Natural killer cell (primary cell): Measurements from ENCODE around the gene DHRS2. TPM values are rescaled to one million over a fixed set of nuclear protein-coding genes. Genes with fewer than 3 reads are reported as not detected.

Experiments used
- ATAC-seq, 3 donors: fragments of 150-1000 bp in 2 of 3; fragments of 200-7000 bp in 1 of 3; cut with Tn5 transposase; 1 replicate in 1 of 3; 2 replicates in 2 of 3; pipeline ENCODE4 v1.10.0; 2021; ENCODE audit warnings: mild to moderate bottlenecking in 2 of 3, moderate library complexity in 2 of 3
- DNase-seq, 2 donors: peaks; one replicate each; pipeline versions ENCODE4 v3.0.0 to v3.0.0-alpha.2; 2013 to 2021; ENCODE audit warnings: mixed read lengths in 1 of 2
- H3K27ac ChIP-seq: one replicate; pipeline ENCODE4 v1.5.1; 2013; ENCODE audit warnings: mild to moderate bottlenecking, low read length
- H3K27me3 ChIP-seq: one replicate; pipeline ENCODE4 v1.6.1; 2013; ENCODE audit warnings: low read length; ENCODE audit not compliant: control insufficient read depth, insufficient read depth
- H3K36me3 ChIP-seq: one replicate; pipeline ENCODE4 v1.6.1; 2013; ENCODE audit warnings: low read length; ENCODE audit not compliant: control insufficient read depth, insufficient read depth
- H3K4me1 ChIP-seq: one replicate; pipeline ENCODE4 v1.6.1; 2013; ENCODE audit warnings: low read length; ENCODE audit not compliant: control insufficient read depth, insufficient read depth
- H3K4me3 ChIP-seq: one replicate; pipeline ENCODE4 v1.5.1; 2013; ENCODE audit warnings: low read length
- H3K9me3 ChIP-seq: one replicate; pipeline ENCODE4 v1.6.1; 2013; ENCODE audit warnings: low read length; ENCODE audit not compliant: control insufficient read depth, insufficient read depth
- H3K27ac Mint-ChIP-seq, 2 donors: one replicate each; pipeline ENCODE4 v1.8.0; 2022; ENCODE audit warnings: mild to moderate bottlenecking in 2 of 2, mixed read lengths in 2 of 2, moderate library complexity in 1 of 2
- H3K27me3 Mint-ChIP-seq, 2 donors: one replicate each; pipeline ENCODE4 v1.8.0; 2022; ENCODE audit warnings: low read depth in 2 of 2, mixed read lengths in 2 of 2
- H3K36me3 Mint-ChIP-seq: one replicate; pipeline ENCODE4 v1.8.0; 2022; ENCODE audit warnings: mixed read lengths
- H3K4me1 Mint-ChIP-seq, 2 donors: one replicate each; pipeline ENCODE4 v1.8.0; 2022; ENCODE audit warnings: mixed read lengths in 2 of 2
- H3K4me3 Mint-ChIP-seq: one replicate; pipeline ENCODE4 v1.8.0; 2022; ENCODE audit warnings: mild to moderate bottlenecking, moderate library complexity, mixed read lengths
- H3K9me3 Mint-ChIP-seq, 2 donors: one replicate each; pipeline ENCODE4 v1.8.0; 2022; ENCODE audit warnings: mixed read lengths in 2 of 2
- CTCF ChIP-seq: fragments of 200-600 bp; IDR thresholded peaks from one replicate; pipeline ENCODE4 v1.8.0; 2022; ENCODE audit warnings: antibody characterized with exemption
- WGBS: methylation state at CpG from one replicate; pipeline ENCODE4 v1.1.7; 2013; ENCODE audit warnings: missing lambda C conversion rate; ENCODE audit not compliant: insufficient coverage; 5-methylcytosine and 5-hydroxymethylcytosine counted together
- intact Hi-C: fragments of 100-400 bp; cut with micrococcal nuclease; formaldehyde crosslinking; loops from one replicate; pipeline ENCODE4 v1.14.2; 2022
- total RNA-seq, 4 donors: library from RNA; stranded (reverse); fragments of 120-200 nt in 1 of 4; gene quantifications; one replicate each; pipeline versions ENCODE4 v1.2.3 to v1.2.4, GENCODE V29; 2013 to 2022

Gene DHRS2
- total RNA-seq, 3 donors from 2014 or later (not counting 1 experiment from before 2014, with no cell fraction given): 0.50 TPM; not detected in 2

- intact Hi-C loops: no loop called here
- no peak overlapping the region for H3K4me3 Mint-ChIP-seq
- Histone ChIP-seq H3K27me3 (no peaks in the 10 kb centered on the region), H3K4me3 (no peak overlapping the region), H3K4me1 (peaks cover 23% of the 10 kb centered on the region), H3K27ac (no peak overlapping the region), H3K9me3 (no peaks in the 10 kb centered on the region), H3K36me3 (no peaks in the 10 kb centered on the region)
- H3K9me3 Mint-ChIP-seq: no peaks in the 10 kb centered on the region
- peaks cover 21 to 22% of the 10 kb centered on the region in 2 donors for H3K4me1 Mint-ChIP-seq
- H3K27me3 Mint-ChIP-seq: peaks cover 3 to 6% of the 10 kb centered on the region in 2 donors
- no peak for ATAC-seq
- no peaks in the 10 kb centered on the region for H3K36me3 Mint-ChIP-seq
- TF ChIP-seq CTCF: no peak
- no peak overlapping the region for H3K27ac Mint-ChIP-seq
- no peak for DNase-seq
- WGBS: 84% methylated on average over 2 of the region's 2 CpGs
Observed at GRCh38 chr14:23614395-23614828, 21.8 kb upstream of the DHRS2 start.

- no peak overlapping the region for H3K27ac Mint-ChIP-seq
- Histone ChIP-seq H3K27me3 (no peaks in the 10 kb centered on the region), H3K36me3 (no peaks in the 10 kb centered on the region), H3K27ac (no peak overlapping the region), H3K4me1 (peaks cover 8% of the 10 kb centered on the region), H3K9me3 (no peaks in the 10 kb centered on the region), H3K4me3 (no peak overlapping the region)
- DNase-seq: no peak
- no peak for TF ChIP-seq CTCF
- no peaks in the 10 kb centered on the region for H3K9me3 Mint-ChIP-seq
- ATAC-seq: no peak
- WGBS: 50% methylated on average over 5 of the region's 5 CpGs
- intact Hi-C loops: no loop called here
- H3K4me1 Mint-ChIP-seq: peaks cover 6 to 10% of the 10 kb centered on the region in 2 donors
- H3K27me3 Mint-ChIP-seq: peaks cover 9 to 14% of the 10 kb centered on the region in 2 donors
- no peak overlapping the region for H3K4me3 Mint-ChIP-seq
- H3K36me3 Mint-ChIP-seq: no peaks in the 10 kb centered on the region
Observed at GRCh38 chr14:23615856-23616255, 20.3 kb upstream of the DHRS2 start.

- Mint-ChIP-seq H3K27me3 (peaks cover 14 to 17% of the 10 kb centered on the region in 2 donors), H3K9me3 (no peaks in the 10 kb centered on the region), H3K4me1 (no peaks in the 10 kb centered on the region), H3K27ac (no peak overlapping the region), H3K36me3 (no peaks in the 10 kb centered on the region), H3K4me3 (no peak overlapping the region)
- no peaks in the 10 kb centered on the region for H3K9me3 ChIP-seq
- no peaks in the 10 kb centered on the region for H3K27me3 ChIP-seq
- H3K4me3 ChIP-seq: no peak overlapping the region
- ATAC-seq (no peak), DNase-seq (no peak)
- H3K4me1 ChIP-seq: no peaks in the 10 kb centered on the region
- intact Hi-C loops: no loop called here
- TF ChIP-seq CTCF: no peak
- WGBS: 100% methylated on average over 1 of the region's 1 CpG
- no peak overlapping the region for H3K27ac ChIP-seq
- H3K36me3 ChIP-seq: no peaks in the 10 kb centered on the region
Observed at GRCh38 chr14:23617539-23617938, 18.6 kb upstream of the DHRS2 start.

GRCh38 chr14:23618415-23618988 is 17.7 kb upstream of the DHRS2 start:
- peaks cover 20 to 21% of the 10 kb centered on the region in 2 donors for H3K27me3 Mint-ChIP-seq
- H3K4me3 Mint-ChIP-seq: no peak overlapping the region
- no peaks in the 10 kb centered on the region for H3K9me3 ChIP-seq
- no peaks in the 10 kb centered on the region for H3K27me3 ChIP-seq
- no peak for TF ChIP-seq CTCF
- no peaks in the 10 kb centered on the region for H3K9me3 Mint-ChIP-seq
- H3K27ac ChIP-seq: no peak overlapping the region
- H3K4me1 ChIP-seq: no peaks in the 10 kb centered on the region
- intact Hi-C loops: no loop called here
- ATAC-seq (no peak), DNase-seq (no peak)
- 89% methylated on average over 2 of the region's 2 CpGs for WGBS
- no peaks in the 10 kb centered on the region for H3K36me3 ChIP-seq
- no peak overlapping the region for H3K27ac Mint-ChIP-seq
- no peaks in the 10 kb centered on the region for H3K36me3 Mint-ChIP-seq
- H3K4me1 Mint-ChIP-seq: no peaks in the 10 kb centered on the region
- no peak overlapping the region for H3K4me3 ChIP-seq
